Fibroblast of peridontal ligament (primary cell): ENCODE results near the gene LYRM7.
"Not testable (repeated sequence)": the region's sequence is repeated elsewhere in the genome, so short reads cannot be mapped to it uniquely, and the experiment has no call there.

Source experiments
- DNase-seq: peaks from one replicate; pipeline ENCODE4 v3.0.0-alpha.2; 2010; ENCODE audit errors: extremely low read depth

Gene LYRM7

DNA sequence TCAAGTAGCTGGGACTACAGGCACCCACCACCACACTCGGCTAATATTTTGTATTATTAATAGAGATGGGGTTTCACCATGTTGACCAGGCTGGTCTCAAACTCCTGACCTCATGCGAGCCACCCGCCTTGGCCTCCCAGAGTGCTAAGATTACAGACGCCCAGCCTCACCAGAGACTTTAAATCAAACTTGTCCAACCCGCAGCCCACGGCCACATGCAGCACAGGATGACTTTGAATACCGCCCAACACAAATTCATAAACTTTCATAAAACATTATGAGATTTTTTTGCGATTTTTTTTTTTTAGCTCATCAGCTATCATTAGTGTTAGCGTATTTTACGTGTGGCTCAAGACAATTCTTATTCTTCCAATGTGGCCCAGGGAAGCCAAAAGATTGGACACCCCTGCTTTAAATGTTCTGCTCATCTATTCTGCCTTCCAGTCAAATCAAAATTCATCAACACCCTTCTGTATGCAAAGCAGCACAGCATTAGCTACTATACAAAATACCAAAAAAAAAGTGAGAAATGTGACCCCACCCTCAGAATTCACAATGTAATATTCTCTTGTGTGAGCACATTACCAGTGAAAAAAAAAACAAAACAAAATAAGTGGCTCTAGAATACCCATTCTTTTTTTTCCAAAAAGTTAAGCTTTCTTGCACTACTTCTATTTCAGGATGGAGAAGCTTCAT, 50.4 kb downstream of the LYRM7 start:
- no peak for DNase-seq

GRCh38 chr5:131221888-131222287, 51.1 kb downstream of the LYRM7 start:
- peak; percentile 50 for DNase-seq

GRCh38 chr5:131222731-131223130, 52.0 kb downstream of the LYRM7 start:
- DNase-seq: no peak

DNA sequence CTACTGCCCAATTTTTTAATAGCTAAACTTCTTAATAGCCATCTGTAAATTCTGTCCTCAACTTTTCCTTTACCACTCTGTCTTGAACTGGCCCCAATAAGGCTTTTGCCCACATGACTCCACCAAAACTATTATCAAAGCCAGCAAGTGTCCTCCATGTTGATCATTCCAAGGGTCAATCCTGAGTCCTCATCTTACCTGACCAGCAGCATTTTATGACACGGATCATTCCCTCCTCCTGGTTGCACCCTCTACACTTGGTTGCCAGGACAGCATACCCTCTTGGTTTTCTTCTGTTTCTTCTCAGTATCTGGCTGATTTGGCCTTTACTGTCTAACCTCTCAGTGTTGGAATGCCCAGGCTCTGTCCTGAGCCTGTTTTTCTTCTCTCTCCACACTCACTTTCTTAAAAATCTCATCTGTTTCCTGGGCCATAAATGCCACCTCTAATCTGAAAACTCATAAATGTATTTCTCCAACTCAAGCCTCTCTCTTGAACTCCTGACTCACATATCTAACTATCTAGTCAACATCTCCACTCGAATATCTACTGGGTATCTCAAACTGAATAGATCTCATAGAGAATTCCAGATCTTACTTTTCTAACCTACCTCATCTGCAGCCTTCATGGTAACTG, 53.1 kb downstream of the LYRM7 start:
- DNase-seq: no peak

DNA sequence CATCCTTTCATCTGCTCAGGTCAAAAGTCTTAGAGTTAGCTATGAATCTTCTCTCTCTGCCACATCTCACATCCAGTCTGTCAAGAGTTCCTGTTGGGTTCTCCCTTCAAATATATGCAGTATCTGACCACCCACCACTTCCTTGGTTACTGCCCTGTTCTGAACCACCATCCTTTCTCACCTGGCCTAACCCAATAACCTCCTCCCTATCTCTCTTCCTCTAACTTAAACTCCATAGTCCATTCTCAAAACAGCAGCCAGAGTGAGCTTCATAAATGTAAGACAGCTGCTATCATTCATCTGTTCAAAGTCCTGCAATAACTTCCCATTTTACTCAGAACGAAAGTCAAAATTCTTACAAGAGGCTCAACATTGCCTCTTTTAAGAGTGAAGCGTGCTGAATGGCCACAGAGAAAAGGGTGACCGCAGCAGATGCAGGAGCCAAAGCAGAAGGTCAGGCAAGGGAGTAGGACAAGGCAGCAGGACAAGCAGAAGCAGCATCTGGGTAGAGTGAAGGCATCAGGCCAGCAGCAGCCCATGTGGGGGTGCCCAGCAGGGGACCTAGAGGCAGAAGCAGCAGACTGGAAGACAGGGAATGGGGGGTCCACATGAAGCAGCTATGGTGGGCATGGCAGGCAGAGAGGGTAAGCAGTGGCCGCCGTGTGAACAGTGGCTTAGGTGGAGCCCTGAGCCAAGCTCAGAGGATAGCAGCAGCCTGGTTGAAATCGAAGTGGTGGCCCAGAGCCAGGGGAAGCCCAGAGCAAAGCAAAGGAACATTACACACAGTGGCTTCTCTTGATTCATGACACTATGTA, 53.9 kb downstream of the LYRM7 start:
- no peak for DNase-seq

- DNase-seq: no peak
These were observed 54.7 kb downstream of the LYRM7 start for GRCh38 chr5:131225282-131225974.

DNA sequence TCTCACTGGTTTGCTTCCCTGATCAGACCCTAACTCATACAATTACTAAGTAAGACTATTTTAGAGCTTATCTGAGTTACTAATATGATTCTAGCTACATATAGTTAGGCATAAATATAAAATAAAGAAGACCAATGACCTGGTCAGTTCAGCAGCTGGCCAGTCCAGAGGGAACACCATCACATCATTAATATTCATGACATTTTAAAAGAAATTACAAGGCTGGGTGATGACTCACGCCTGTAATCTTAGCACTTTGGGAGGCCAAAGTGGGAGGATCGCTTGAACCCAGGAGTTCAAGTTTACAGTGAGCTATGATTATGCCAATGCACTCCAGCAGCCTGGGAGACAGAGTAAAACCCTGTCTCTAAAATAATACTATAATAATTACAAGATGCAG, 56.2 kb downstream of the LYRM7 start:
- no peak for DNase-seq

DNA sequence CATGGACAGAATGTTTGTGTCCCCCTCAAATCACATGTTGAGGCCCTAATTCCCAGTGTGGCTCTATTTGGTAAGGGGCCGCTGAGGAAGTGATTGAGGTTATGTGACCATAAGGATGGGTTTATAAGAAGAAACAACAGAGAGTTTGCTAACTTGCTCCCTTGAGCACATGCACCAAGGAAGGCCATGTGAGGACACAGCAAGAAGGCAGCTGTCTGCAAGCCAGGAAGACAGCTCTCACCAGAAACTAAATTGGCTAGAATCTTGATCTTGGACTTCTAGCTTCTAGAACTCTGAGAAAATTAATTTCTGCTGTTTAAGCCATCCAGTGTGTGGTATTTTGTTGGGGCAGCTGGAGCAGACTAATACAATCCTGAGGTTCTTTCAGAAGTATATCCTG, 57.9 kb downstream of the LYRM7 start:
- peak; percentile 21 for DNase-seq

DNA sequence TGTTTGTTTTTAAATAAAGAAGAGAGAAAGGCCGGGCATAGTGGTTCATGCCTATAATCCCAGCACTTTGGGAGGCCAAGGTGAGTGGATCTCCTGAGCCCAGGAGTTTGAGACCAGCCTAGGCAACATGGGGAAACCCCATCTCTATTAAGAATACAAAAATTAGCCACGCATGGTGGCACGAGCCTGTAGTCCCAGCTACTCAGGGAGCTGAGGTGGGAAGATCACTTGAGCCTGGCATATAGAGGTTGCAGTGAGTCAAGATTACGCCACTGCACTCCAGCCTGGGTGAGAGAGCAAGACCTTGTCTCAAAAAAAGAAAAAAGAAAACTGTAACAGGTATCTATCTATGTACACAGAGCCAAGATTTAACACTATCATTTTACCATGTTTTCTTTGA, 58.9 kb downstream of the LYRM7 start:
- DNase-seq: no peak

GRCh38 chr5:131230406-131230805, 59.7 kb downstream of the LYRM7 start:
- DNase-seq: no peak

- no peak for DNase-seq
These were observed 68.9 kb downstream of the LYRM7 start for GRCh38 chr5:131239686-131240085.

DNA sequence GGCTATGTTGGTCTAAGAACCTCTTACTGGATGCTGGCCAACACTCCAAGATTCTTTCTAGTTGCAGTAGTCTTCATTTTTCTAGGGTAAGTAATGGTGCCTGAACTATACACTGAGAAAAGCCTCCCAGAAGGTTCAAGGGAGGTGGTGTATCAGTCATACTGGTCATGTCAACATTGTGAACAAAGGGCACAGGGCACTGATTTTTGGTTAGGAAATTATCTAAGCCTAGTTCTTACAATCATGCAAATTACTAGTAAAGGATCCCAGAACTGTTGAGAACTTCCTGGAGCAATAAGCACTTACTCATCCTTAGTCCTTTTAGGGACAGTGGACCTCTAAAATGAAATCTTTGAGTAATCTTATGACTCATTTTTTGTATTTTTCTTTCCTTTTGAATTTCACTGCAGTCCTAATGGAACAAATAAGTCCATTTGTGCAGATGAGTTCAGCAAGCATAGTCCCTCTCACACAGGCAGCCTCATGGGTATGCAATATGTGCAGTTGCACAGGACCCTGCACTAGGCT, 72.0 kb downstream of the LYRM7 start:
- peak; percentile 87 for DNase-seq

- no peak for DNase-seq
These were observed 74.6 kb downstream of the LYRM7 start for GRCh38 chr5:131245312-131245711.

DNA sequence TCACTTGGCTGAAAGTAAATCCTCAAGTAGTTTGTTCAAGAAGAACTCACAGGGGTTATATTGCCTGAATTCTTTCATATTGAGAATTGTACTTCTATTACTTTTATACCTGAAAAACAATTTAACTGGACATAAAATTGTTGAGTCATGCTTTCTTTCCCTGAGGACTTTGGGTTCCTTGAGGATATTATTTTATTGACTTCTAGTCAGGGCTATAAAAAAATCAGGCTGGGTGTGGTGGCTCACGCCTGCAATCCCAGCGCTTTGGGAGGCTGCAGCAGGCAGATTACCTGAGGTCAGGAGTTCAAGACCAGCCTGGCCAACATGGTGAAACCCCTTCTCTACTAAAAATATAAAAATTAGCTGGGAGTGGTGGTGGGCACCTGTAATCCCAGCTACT, 75.2 kb downstream of the LYRM7 start:
- no peak for DNase-seq

DNA sequence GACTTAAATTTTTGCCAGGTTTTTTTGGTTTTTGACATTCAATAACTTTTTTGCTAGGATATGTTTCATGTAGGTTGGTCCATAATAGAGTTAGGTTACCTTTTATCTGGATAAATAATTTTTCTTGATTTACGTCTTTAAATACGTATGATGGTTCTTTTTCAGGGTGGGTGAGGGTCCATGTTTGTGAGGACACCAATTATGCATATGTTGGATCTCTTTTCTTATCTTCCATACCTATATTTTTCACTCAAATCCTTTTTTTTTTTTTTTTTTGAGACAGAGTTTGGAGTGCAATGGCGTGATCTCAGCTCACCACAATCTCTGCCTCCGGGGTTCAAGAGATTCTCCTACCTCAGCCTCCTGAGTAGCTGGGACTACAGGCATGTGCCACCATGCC, 75.8 kb downstream of the LYRM7 start:
- DNase-seq: no peak

- DNase-seq: no peak
These were observed 80.2 kb downstream of the LYRM7 start for GRCh38 chr5:131250751-131251475.

DNA sequence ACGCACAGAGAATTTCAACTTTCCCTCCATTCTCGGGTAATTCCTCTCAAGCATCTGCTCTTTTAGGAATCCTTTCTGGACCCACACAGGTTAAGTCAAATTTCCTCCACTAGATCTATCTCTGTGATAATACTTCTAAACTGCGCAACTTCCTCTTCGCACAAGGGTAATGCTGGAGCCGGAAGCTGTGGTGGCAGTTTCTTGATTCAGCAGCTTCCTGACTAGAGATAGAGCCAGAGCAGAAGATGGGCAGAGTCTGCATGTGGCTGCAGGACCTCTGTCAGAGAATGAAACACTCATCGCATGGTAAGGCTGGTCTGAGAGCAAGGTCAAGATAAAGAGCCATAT, 82.1 kb downstream of the LYRM7 start:
- no peak for DNase-seq

DNA sequence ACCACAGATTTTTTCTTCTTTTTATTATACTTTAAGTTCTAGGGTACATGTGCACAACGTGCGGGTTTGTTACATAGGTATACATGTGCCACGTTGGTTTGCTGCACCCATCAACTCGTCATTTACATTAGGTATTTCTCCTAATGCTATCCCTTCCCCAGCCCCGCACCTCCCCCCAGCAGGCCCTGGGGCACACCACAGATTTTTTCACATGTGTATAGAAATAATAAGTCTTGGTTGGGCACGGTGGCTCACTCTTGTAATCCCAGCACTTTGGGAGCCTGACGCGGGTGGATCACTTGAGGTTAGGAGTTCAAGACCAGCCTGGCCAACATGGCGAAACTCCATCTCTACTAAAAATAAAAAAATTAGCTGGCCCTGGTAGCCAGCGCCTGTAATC, 83.3 kb downstream of the LYRM7 start:
- not testable (repeated sequence) for DNase-seq

- no peak for DNase-seq
These were observed 84.0 kb downstream of the LYRM7 start for GRCh38 chr5:131254741-131255140.
